SH-SY5Y (cell line): ENCODE results near the gene NFASC.

Source experiments
- GATA2 ChIP-seq: IDR thresholded peaks from 2 replicates; pipeline ENCODE4 v1.6.1; 2011; ENCODE audit warnings: mild to moderate bottlenecking, low read depth, low read length
- GATA3 ChIP-seq: IDR thresholded peaks from 2 replicates; pipeline ENCODE4 v1.6.1; 2011; ENCODE audit warnings: low read depth, mild to moderate bottlenecking, low read length, moderate library complexity

NFASC gene

DNA sequence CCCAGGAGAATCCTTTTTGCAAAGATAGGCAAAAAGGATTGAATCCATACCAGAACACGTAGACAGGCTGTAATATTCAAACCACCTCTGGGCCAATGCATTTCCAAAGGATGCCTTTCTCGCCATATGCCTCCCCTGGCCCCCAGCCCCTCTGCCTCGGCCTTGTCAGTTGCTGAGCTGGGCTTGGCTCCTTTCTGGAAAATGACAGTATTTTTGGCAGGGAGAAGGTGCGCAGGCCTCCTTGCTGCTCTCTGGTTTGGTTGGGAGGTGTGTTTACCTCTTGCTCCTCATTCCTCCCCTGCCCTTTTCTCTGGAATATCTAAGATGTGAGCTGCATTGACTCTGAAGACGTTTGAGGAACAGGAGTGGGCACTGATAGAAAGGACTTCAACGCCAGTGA lies 146.3 kb downstream of the NFASC start:
- TF ChIP-seq GATA2: no peak
- no peak for TF ChIP-seq GATA3

- TF ChIP-seq GATA3 (no peak), GATA2 (no peak)
Observed at GRCh38 chr1:205017766-205018165, 147.1 kb downstream of the NFASC start.

DNA sequence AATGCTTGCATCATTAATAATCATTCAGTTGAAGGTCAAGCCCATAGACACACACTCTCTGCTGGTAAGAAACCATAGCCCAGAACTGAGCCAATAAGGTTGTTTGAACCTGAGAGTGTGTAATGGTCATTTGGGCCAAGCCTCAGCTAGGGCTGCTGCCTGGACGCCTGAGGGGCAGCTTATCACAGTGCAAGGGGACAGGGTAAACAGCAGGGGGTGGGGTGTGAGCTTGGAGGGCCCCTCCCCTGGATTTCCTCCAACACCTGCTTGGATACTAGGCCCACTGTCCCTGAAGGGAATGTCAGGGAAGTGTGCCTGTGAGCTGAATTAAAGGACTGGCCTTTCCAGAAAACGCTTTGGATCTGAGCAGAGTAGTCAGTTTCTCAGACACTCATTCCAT lies 147.7 kb downstream of the NFASC start:
- no peak for TF ChIP-seq GATA2
- TF ChIP-seq GATA3: no peak

GRCh38 chr1:205020466-205020865 lies 149.8 kb downstream of the NFASC start:
- TF ChIP-seq GATA3 (no peak), GATA2 (no peak)

DNA sequence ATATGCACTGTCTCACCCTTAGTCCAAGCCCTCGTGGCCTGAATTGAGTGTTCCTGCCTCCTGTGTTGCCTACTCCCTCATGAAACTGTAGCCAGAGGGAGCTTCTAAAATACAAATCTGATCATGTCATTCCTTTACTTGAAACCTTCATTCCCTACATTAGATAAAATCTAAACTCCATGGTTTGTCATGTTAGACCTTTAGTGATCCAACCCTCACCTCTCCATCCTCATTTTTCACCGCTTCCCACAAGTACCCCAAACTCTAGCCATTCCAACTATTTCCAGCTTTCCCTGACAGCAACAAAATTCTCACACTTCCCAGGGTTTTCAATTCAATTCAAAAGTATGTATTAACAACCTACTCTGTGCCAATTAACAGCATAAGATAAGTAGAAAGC lies 154.0 kb downstream of the NFASC start:
- TF ChIP-seq GATA3: no peak

GRCh38 chr1:205025239-205025638 lies 154.6 kb downstream of the NFASC start:
- TF ChIP-seq GATA3 (no peak), GATA2 (no peak)

DNA sequence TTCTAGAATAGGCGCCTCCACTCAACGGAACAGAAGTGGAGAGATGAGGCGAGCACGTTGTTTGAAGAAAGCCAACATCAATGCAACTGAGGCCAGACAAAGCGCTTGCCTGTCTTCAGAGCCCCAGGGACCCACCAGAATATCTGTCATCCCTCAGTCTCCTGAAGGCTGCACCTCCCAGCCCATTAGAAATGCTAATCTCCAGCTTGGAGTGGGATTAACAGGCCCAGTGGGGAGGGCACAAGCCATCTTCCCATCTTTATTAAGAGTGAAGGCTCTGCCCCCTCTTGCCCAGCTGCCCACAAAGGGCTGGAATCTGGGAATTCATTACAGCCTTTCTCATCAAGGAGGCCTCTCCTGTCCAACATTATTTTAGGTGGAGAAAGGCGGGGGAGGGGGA lies 155.5 kb downstream of the NFASC start:
- no peak for TF ChIP-seq GATA3
- TF ChIP-seq GATA2: no peak

DNA sequence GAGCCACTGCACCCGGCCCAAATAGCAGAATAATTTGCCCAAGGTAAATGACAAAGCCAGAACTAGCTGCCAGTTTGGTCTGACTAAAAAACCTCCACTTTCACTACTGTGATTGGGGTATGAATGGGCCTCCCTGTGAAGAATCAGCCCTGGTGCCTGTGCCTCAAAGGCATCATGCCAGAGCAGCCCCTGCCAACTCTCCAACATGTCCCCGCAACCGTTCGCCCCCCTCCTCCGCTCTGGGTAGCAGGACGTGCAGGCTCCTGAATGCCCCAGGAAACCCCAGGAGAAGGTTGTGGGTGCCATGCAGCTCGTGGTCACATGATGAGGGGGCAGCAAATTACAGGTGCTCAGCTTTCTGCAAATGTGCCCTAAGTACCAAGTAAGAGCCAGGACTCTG lies 157.7 kb downstream of the NFASC start:
- TF ChIP-seq GATA2: no peak
- no peak for TF ChIP-seq GATA3

GRCh38 chr1:205028924-205029323 lies 158.3 kb downstream of the NFASC start:
- TF ChIP-seq GATA3: no peak
- TF ChIP-seq GATA2: no peak

DNA sequence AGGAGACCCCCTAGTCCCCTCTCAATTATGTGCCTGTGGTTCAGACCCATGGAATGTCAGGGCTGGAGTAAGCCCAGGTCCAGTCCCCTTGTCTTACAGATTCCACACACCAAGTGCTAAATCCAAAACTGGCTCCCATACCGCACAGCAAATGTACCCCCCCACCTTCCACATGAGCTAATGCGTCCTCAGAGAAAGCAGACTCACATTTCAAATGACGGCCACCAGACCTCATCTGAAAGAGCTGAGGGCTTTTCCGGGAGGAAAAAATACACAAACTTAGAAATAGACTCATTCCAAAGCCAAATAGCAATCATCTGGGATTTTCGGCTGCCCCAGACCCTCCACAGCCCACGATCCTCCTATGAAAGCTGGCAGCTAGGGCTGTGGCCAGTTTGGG lies 159.6 kb downstream of the NFASC start:
- no peak for TF ChIP-seq GATA2
- TF ChIP-seq GATA3: no peak

DNA sequence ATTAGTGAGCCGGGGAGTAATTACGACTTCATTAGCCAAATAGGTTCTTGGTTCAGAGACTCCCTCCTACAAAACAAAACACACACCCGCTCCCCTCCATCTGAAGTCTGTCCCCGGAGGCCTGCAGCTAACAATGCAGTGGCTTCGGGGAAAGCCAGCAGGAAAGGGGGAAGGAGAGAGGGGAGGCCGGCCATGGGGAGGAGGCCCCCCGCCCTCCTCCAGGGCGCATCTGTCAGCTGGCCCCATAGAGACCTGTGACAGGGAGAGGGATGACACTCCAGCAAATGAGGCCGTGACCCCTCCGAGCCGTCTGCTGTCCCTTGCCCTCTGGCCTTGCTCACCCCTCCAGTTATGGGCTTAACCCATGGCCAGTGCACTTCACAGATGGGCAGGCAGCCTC lies 160.2 kb downstream of the NFASC start:
- no peak for TF ChIP-seq GATA2
- TF ChIP-seq GATA3: no peak

- TF ChIP-seq GATA2: no peak
- TF ChIP-seq GATA3: no peak
Observed at GRCh38 chr1:205032508-205032907, 161.8 kb downstream of the NFASC start.

GRCh38 chr1:205037539-205037938 lies 166.9 kb downstream of the NFASC start:
- TF ChIP-seq GATA3 (no peak), GATA2 (no peak)

GRCh38 chr1:205038132-205038786 lies 167.6 kb downstream of the NFASC start:
- TF ChIP-seq GATA2: no peak
- TF ChIP-seq GATA3: no peak

GRCh38 chr1:205041001-205041715 lies 170.5 kb downstream of the NFASC start:
- TF ChIP-seq GATA2: no peak
- TF ChIP-seq GATA3: no peak
